ENCODE measurements around the gene PFKL.

DNA sequence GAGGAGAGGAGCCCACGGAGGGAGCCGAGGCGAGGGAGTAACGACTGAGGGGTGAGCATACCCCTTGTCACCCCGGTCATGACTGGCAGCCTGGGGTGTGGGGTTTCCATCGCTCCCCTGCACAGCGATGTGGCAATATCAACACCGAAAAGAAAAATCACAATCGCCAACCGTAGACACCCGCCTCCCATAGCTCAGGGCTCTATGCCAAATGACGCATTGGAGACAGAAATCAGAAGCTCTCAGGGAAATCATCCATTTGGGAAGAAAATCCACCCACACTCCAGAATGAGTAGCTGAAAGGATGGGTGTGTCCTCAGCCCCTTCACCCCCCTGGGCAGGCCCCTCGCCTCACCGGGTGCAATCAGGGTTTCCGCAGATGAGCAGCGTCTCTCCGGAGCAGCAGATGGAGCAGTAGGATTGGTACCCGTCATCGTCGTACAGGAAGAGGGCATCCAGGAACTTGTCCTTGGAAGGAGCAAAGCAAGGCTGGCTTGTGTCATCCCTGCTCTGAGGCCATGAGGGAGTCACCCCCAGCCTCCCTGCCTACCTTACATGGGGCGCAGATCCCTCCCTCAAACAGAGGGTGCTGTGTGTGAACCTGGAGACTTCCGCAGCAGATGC, 40.7 kb upstream of the PFKL start:
- TF ChIP-seq, protein P1, sequence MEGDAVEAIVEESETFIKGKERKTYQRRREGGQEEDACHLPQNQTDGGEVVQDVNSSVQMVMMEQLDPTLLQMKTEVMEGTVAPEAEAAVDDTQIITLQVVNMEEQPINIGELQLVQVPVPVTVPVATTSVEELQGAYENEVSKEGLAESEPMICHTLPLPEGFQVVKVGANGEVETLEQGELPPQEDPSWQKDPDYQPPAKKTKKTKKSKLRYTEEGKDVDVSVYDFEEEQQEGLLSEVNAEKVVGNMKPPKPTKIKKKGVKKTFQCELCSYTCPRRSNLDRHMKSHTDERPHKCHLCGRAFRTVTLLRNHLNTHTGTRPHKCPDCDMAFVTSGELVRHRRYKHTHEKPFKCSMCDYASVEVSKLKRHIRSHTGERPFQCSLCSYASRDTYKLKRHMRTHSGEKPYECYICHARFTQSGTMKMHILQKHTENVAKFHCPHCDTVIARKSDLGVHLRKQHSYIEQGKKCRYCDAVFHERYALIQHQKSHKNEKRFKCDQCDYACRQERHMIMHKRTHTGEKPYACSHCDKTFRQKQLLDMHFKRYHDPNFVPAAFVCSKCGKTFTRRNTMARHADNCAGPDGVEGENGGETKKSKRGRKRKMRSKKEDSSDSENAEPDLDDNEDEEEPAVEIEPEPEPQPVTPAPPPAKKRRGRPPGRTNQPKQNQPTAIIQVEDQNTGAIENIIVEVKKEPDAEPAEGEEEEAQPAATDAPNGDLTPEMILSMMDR (IDR thresholded peaks at IDR 0.05): no peak
- no peak for TF ChIP-seq EP300 (IDR thresholded peaks at IDR 0.05)

Measured in tibial nerve (tissue), 4 donors.